A673 (cell line): ENCODE measurements around the gene RPS21.

Source experiments
- CTCF ChIP-seq: fragments of 300-800, 200-600 bp; sonication (generic); conservative IDR thresholded peaks from 2 replicates; pipeline ENCODE4 v1.5.1; 2017; ENCODE audit warnings: low read depth, mild to moderate bottlenecking, antibody characterized with exemption, low read length, moderate library complexity, mixed read lengths
- EZH2 ChIP-seq: fragments of 200-600 bp; sonication (generic); IDR thresholded peaks from 2 replicates; pipeline ENCODE4 v1.6.1; 2017; ENCODE audit warnings: borderline replicate concordance, low read depth, mild to moderate bottlenecking, mixed read lengths, antibody characterized with exemption, low read length; ENCODE audit not compliant: poor library complexity, severe bottlenecking

- TF ChIP-seq CTCF (no peak), EZH2 (no peak)
Observed at GRCh38 chr20:62433658-62434497, 47.0 kb downstream of the RPS21 start.
